ENCODE data around the gene AKR1C4. TPM values are rescaled to one million over a fixed set of nuclear protein-coding genes. Genes with fewer than 3 reads are reported as not detected.
"Not testable (repeated sequence)": the region's sequence is repeated elsewhere in the genome, so short reads cannot be mapped to it uniquely, and the experiment has no call there.

The AKR1C4 gene
- total RNA-seq, 1 experiment from 2014 or later: 0.40 TPM

DNA sequence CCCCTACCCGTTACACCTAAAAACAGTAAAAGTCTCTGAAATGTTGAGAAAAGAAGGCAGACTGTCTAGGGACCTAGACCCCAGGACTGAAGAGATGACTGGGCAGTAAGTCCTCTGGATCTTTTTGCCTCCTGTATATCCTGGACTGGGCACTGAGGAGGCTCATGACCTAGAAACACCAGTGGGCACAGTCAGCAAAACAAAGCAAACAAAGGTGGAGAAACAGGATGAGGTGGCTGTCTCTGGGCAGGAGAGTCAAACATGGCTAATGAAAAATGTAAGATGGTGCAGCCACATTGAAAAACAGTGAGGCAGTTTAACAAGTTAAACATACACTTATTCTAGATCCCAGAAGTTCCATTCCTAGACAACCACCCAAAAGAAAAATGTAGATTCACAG lies 45.9 kb downstream of the AKR1C4 start:
- DNase-seq: no peak
- intact Hi-C loops (cut with micrococcal nuclease; ENCODE audit: unreplicated experiment): no loop called here
- Mint-ChIP-seq H3K4me3 (ENCODE audit: low read depth, unreplicated experiment) (no peak overlapping the region), H3K36me3 (ENCODE audit: insufficient read depth, unreplicated experiment) (no peaks in the 10 kb centered on the region), H3K27ac (ENCODE audit: unreplicated experiment) (no peak overlapping the region), H3K27me3 (ENCODE audit: unreplicated experiment) (no peaks in the 10 kb centered on the region), H3K4me1 (ENCODE audit: low read depth, unreplicated experiment) (no peaks in the 10 kb centered on the region), H3K9me3 (ENCODE audit: low read depth, unreplicated experiment) (peaks cover 4% of the 10 kb centered on the region)
- no TSS peak for BruUV-seq (replicated peaks)
- CTCF ChIA-PET: no interaction called here
- TF ChIP-seq, protein P1, sequence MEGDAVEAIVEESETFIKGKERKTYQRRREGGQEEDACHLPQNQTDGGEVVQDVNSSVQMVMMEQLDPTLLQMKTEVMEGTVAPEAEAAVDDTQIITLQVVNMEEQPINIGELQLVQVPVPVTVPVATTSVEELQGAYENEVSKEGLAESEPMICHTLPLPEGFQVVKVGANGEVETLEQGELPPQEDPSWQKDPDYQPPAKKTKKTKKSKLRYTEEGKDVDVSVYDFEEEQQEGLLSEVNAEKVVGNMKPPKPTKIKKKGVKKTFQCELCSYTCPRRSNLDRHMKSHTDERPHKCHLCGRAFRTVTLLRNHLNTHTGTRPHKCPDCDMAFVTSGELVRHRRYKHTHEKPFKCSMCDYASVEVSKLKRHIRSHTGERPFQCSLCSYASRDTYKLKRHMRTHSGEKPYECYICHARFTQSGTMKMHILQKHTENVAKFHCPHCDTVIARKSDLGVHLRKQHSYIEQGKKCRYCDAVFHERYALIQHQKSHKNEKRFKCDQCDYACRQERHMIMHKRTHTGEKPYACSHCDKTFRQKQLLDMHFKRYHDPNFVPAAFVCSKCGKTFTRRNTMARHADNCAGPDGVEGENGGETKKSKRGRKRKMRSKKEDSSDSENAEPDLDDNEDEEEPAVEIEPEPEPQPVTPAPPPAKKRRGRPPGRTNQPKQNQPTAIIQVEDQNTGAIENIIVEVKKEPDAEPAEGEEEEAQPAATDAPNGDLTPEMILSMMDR (IDR thresholded peaks at IDR 0.05; ENCODE audit: unreplicated experiment): no peak

DNA sequence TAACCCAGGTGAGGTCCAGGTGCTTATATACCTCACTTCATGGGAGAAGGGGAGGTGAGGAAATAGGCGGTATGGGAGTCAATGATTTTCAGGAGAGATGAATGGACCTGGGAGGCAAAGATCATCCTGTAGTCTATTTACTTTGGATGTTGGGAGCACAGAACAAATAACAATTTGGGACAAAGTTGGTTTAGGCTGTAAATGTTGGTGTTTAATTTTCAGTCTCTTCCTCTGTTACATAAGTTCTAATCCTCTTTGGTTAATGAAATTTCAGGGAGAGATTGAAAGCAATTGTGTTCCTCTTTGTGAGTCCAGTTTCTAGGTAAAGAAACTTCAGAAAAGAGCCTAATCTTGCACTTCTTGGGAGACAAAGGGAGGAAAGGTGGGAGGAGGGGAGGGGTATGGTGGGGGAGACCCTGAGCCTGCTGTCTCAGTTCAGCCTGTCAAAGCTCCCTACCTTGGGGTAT lies 46.9 kb downstream of the AKR1C4 start:
- intact Hi-C loops (cut with micrococcal nuclease; ENCODE audit: unreplicated experiment): no loop called here
- Mint-ChIP-seq H3K36me3 (ENCODE audit: insufficient read depth, unreplicated experiment) (no peaks in the 10 kb centered on the region), H3K4me1 (ENCODE audit: low read depth, unreplicated experiment) (no peaks in the 10 kb centered on the region), H3K27me3 (ENCODE audit: unreplicated experiment) (no peaks in the 10 kb centered on the region), H3K4me3 (ENCODE audit: low read depth, unreplicated experiment) (no peak overlapping the region), H3K27ac (ENCODE audit: unreplicated experiment) (no peak overlapping the region), H3K9me3 (ENCODE audit: low read depth, unreplicated experiment) (peaks cover 3% of the 10 kb centered on the region)
- TF ChIP-seq, protein P1 (IDR thresholded peaks at IDR 0.05; ENCODE audit: unreplicated experiment): no peak
- BruUV-seq (replicated peaks): no TSS peak
- DNase-seq: no peak
- CTCF ChIA-PET: no interaction called here

DNA sequence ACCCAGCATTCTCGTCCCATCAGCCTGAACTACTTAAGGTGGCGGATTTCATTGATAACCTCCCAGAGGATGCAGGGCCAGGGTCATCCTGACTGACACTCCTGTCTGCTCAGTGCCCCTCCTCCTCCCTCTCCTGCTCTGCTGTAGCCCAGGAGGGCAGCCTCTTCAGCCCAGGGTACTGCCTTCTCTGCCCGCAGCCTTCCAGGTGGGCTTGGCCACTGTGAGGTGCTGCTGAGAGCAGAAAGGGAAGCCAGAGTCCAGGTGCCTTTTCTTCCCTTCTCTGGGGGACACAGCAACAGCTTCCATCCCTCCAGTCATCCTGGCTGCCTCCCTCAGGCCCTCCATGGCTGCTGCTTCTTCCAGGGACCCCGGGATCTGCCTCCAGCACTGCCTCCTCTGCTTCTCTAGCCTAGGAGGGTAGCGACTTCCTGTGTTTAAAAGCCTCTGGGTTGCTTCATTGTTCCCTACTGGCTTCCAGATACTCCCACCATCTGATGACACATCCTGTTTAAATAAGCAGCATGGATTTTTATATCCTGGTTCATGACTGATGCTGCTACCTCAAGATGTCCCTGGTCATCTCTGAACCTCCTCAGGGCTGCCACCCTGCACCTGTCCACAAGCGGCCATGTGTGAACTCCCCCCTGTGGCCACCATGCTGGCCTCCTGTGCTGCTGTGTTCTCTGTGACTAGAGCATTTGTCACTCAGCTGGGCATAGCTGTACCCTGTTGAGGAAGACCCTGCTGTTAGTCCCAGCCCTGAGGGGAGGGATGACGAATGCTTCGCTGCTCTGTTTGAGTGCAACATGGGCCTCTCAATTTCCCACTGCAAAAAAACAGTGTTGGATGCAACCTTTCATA lies 55.8 kb downstream of the AKR1C4 start:
- Mint-ChIP-seq H3K9me3 (ENCODE audit: low read depth, unreplicated experiment) (peaks cover 4% of the 10 kb centered on the region), H3K4me1 (ENCODE audit: low read depth, unreplicated experiment) (peaks cover 13% of the 10 kb centered on the region), H3K27me3 (ENCODE audit: unreplicated experiment) (no peaks in the 10 kb centered on the region), H3K27ac (ENCODE audit: unreplicated experiment) (peak overlapping the region; percentile 95), H3K4me3 (ENCODE audit: low read depth, unreplicated experiment) (no peak overlapping the region), H3K36me3 (ENCODE audit: insufficient read depth, unreplicated experiment) (peaks cover 5% of the 10 kb centered on the region)
- CTCF ChIA-PET: no interaction called here
- no TSS peak for BruUV-seq (replicated peaks)
- peak; percentile 24 for DNase-seq
- intact Hi-C loops (cut with micrococcal nuclease; ENCODE audit: unreplicated experiment): no loop called here
- TF ChIP-seq, protein P1 (IDR thresholded peaks at IDR 0.05; ENCODE audit: unreplicated experiment): no peak

DNA sequence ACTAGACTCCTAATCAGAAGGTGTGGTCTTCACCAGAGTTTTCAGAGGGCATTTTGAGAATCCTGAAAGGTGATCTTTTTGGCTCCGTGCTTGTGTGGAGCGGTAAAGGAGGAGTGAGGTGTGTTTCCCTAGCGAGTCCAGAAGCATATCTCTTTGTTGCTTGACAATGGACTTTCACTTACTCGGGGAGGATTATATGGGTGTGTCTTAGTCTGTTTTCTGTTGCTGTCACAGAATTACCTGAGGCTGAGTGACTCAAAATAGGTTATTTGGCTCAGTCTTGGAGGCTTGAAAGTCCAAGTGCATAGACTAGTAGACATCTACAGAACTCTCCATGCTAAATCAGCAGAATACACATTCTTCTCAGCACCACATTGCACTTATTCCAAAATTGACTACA lies 57.9 kb downstream of the AKR1C4 start:
- CTCF ChIA-PET: no interaction called here
- Mint-ChIP-seq H3K4me1 (ENCODE audit: low read depth, unreplicated experiment) (peaks cover 13% of the 10 kb centered on the region), H3K27me3 (ENCODE audit: unreplicated experiment) (no peaks in the 10 kb centered on the region), H3K9me3 (ENCODE audit: low read depth, unreplicated experiment) (peaks cover 4% of the 10 kb centered on the region), H3K27ac (ENCODE audit: unreplicated experiment) (no peak overlapping the region), H3K4me3 (ENCODE audit: low read depth, unreplicated experiment) (no peak overlapping the region), H3K36me3 (ENCODE audit: insufficient read depth, unreplicated experiment) (peaks cover 5% of the 10 kb centered on the region)
- BruUV-seq (replicated peaks): no TSS peak
- TF ChIP-seq, protein P1 (IDR thresholded peaks at IDR 0.05; ENCODE audit: unreplicated experiment): no peak
- intact Hi-C loops (cut with micrococcal nuclease; ENCODE audit: unreplicated experiment): no loop called here
- DNase-seq: no peak

DNA sequence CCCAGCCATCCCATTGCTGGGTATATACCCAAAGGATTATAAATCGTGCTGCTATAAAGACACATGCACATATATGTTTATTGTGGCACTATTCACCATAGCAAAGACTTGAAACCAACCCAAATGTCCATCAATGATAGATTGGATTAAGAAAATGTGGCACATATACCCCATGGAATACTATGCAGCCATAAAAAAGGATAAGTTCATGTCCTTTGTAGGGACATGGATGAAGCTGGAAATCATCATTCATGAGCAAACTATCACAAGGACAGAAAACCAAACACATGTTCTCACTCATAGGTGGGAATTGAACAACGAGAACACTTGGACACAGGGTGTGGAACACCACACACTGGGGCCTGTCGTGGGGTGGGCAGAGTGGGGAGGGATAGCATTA lies 61.1 kb downstream of the AKR1C4 start:
- BruUV-seq (replicated peaks); intact Hi-C loops (cut with micrococcal nuclease; ENCODE audit: unreplicated experiment); H3K4me3 Mint-ChIP-seq (ENCODE audit: low read depth, unreplicated experiment); H3K9me3 Mint-ChIP-seq (ENCODE audit: low read depth, unreplicated experiment); H3K27me3 Mint-ChIP-seq (ENCODE audit: unreplicated experiment); CTCF ChIA-PET; H3K27ac Mint-ChIP-seq (ENCODE audit: unreplicated experiment); DNase-seq; H3K36me3 Mint-ChIP-seq (ENCODE audit: insufficient read depth, unreplicated experiment): not testable (repeated sequence)
- H3K4me1 Mint-ChIP-seq (ENCODE audit: low read depth, unreplicated experiment): peaks cover 20% of the 10 kb centered on the region
